Liver (tissue), 3 donors: Measurements from ENCODE around the gene PRDM2.

Source experiments
- CTCF ChIP-seq: fragments of 150-350 bp; IDR thresholded peaks from 2 replicates; pipeline ENCODE4 v1.5.1; 2017; ENCODE audit warnings: improper control_type of control experiment, low read depth, low read length; ENCODE audit not compliant: missing input control
- FOXA1 ChIP-seq: IDR thresholded peaks from 2 replicates; pipeline ENCODE4 v1.6.1; 2016; ENCODE audit warnings: antibody characterized with exemption
- GABPA ChIP-seq, 2 donors: IDR thresholded peaks in 1 of 2; conservative IDR thresholded peaks in 1 of 2; 2 replicates each; pipeline ENCODE4 v1.6.1; 2016; ENCODE audit warnings: antibody characterized with exemption in 2 of 2, mild to moderate bottlenecking in 1 of 2, moderate library complexity in 1 of 2
- HNF4A ChIP-seq, 2 donors: conservative IDR thresholded peaks; 2 replicates each; pipeline ENCODE4 v1.6.1; 2016; ENCODE audit warnings: antibody characterized with exemption in 2 of 2, mild to moderate bottlenecking in 2 of 2
- JUND ChIP-seq, 2 donors: IDR thresholded peaks; 2 replicates each; pipeline ENCODE4 v1.6.1; 2016; ENCODE audit warnings: antibody characterized with exemption in 2 of 2
- NR2F2 ChIP-seq: IDR thresholded peaks from 2 replicates; pipeline ENCODE4 v1.6.1; 2016; ENCODE audit warnings: antibody characterized with exemption
- RAD21 ChIP-seq, 2 donors: IDR thresholded peaks; 2 replicates each; pipeline ENCODE4 v1.6.1; 2016; ENCODE audit warnings: antibody characterized with exemption in 2 of 2, mild to moderate bottlenecking in 2 of 2
- REST ChIP-seq: IDR thresholded peaks from 2 replicates; pipeline ENCODE4 v1.6.1; 2016; ENCODE audit warnings: antibody characterized with exemption, mild to moderate bottlenecking
- SP1 ChIP-seq: IDR thresholded peaks from 2 replicates; pipeline ENCODE4 v1.6.1; 2018; ENCODE audit warnings: antibody characterized with exemption, mild to moderate bottlenecking
- TAF1 ChIP-seq: conservative IDR thresholded peaks from 2 replicates; pipeline ENCODE4 v1.6.1; 2016; ENCODE audit warnings: antibody characterized with exemption, mild to moderate bottlenecking
- YY1 ChIP-seq: IDR thresholded peaks from 2 replicates; pipeline ENCODE4 v1.6.1; 2016; ENCODE audit warnings: antibody characterized with exemption, mild to moderate bottlenecking
- ZBTB33 ChIP-seq: IDR thresholded peaks from 2 replicates; pipeline ENCODE4 v1.6.1; 2016; ENCODE audit warnings: antibody characterized with exemption
- TF ChIP-seq, protein P1 (sequence below): IDR thresholded peaks from 2 replicates; pipeline ENCODE4 v1.6.1; 2016; ENCODE audit warnings: antibody characterized with exemption
- TF ChIP-seq, protein P2 (sequence below): IDR thresholded peaks from 2 replicates; pipeline ENCODE4 v1.6.1; 2016; ENCODE audit warnings: antibody characterized with exemption
- donor health status: healthy.
- donor health status: healthy.

DNA sequence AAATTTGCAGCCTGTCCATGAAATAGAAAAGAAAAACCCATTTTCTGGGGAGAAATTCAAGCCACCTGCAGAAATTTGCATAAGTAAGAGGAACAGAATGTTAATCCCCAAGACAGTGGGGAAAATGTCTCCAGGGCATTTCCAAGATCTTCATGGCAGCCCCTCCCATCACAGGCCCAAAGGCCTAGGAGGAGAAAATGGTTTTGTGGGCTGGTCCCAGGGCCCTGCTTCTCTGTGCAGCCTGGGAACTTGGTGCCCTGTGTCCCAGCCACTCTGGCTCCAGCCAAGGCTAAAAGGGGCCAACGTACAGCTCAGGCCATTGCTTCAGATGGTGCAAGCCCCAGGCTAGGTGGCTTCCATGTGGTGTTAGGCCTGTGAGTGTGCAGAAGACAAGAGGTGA is 155.6 kb downstream of the PRDM2 start:
- no peak for TF ChIP-seq YY1
- TF ChIP-seq TAF1, result no peak
- TF ChIP-seq CTCF, result no peak
- TF ChIP-seq REST, result no peak
- TF ChIP-seq ZBTB33, result no peak
- no peak for TF ChIP-seq SP1
- TF ChIP-seq GABPA (IDR thresholded peaks at IDR 0.05 in 1 of 2, conservative IDR thresholded peaks at IDR 0.05 in 1 of 2), result no peak
- TF ChIP-seq, protein P1, sequence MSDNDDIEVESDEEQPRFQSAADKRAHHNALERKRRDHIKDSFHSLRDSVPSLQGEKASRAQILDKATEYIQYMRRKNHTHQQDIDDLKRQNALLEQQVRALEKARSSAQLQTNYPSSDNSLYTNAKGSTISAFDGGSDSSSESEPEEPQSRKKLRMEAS, result no peak
- TF ChIP-seq, protein P2, sequence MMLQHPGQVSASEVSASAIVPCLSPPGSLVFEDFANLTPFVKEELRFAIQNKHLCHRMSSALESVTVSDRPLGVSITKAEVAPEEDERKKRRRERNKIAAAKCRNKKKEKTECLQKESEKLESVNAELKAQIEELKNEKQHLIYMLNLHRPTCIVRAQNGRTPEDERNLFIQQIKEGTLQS, result no peak
- TF ChIP-seq RAD21 (IDR thresholded peaks at IDR 0.05), result no peak
- no peak for TF ChIP-seq NR2F2
- no peak for TF ChIP-seq HNF4A (conservative IDR thresholded peaks at IDR 0.05)
- no peak for TF ChIP-seq JUND (IDR thresholded peaks at IDR 0.05)
- no peak for TF ChIP-seq FOXA1
